SK-N-SH (cell line): Measurements from ENCODE around the gene MLEC.

Experiments
- CTCF ChIP-seq: fragments of 200-600 bp; sonication (generic); IDR thresholded peaks from 2 replicates; pipeline ENCODE4 v1.6.1; 2017; ENCODE audit warnings: antibody characterized with exemption, mild to moderate bottlenecking, moderate library complexity
- EP300 ChIP-seq, 2 experiments: IDR thresholded peaks; 2 replicates each; pipeline versions ENCODE4 v1.4.0 to v1.6.1; 2012; ENCODE audit warnings: borderline replicate concordance in 1 of 2, low read depth in 1 of 2, low read length in 1 of 2
- EZH2phosphoT487 ChIP-seq: fragments of 200-600 bp; sonication (generic); IDR thresholded peaks from 2 replicates; pipeline ENCODE4 v1.6.1; 2017; ENCODE audit warnings: low read depth, mixed run types, mild to moderate bottlenecking, antibody characterized with exemption, moderate library complexity, borderline replicate concordance
- NFIC ChIP-seq: IDR thresholded peaks from 2 replicates; pipeline ENCODE4 v1.4.0; 2012; ENCODE audit warnings: borderline replicate concordance
- NRF1 ChIP-seq: IDR thresholded peaks from 2 replicates; pipeline ENCODE4 v1.6.1; 2012; ENCODE audit warnings: low read depth, mild to moderate bottlenecking, low read length
- PBX3 ChIP-seq: IDR thresholded peaks from 2 replicates; pipeline ENCODE4; 2012
- POLR2AphosphoS5 ChIP-seq: IDR thresholded peaks from 2 replicates; pipeline ENCODE4 v1.6.1; 2012; ENCODE audit warnings: low read depth, low read length
- TAF1 ChIP-seq: IDR thresholded peaks from 2 replicates; pipeline ENCODE4 v1.6.1; 2012; ENCODE audit warnings: low read depth, mild to moderate bottlenecking, low read length, moderate library complexity, borderline replicate concordance
- TCF12 ChIP-seq: IDR thresholded peaks from 2 replicates; pipeline ENCODE4 v1.4.0; 2012
- USF1 ChIP-seq: IDR thresholded peaks from 2 replicates; pipeline ENCODE4 v1.4.0; 2012; ENCODE audit warnings: low read depth, borderline replicate concordance
- TF ChIP-seq, protein P1 (sequence below): IDR thresholded peaks from 2 replicates; pipeline ENCODE4 v1.6.1; 2012; ENCODE audit warnings: mild to moderate bottlenecking, low read depth, low read length, moderate library complexity

- TF ChIP-seq CTCF: no peak
- no peak for TF ChIP-seq PBX3
- TF ChIP-seq, protein P1, sequence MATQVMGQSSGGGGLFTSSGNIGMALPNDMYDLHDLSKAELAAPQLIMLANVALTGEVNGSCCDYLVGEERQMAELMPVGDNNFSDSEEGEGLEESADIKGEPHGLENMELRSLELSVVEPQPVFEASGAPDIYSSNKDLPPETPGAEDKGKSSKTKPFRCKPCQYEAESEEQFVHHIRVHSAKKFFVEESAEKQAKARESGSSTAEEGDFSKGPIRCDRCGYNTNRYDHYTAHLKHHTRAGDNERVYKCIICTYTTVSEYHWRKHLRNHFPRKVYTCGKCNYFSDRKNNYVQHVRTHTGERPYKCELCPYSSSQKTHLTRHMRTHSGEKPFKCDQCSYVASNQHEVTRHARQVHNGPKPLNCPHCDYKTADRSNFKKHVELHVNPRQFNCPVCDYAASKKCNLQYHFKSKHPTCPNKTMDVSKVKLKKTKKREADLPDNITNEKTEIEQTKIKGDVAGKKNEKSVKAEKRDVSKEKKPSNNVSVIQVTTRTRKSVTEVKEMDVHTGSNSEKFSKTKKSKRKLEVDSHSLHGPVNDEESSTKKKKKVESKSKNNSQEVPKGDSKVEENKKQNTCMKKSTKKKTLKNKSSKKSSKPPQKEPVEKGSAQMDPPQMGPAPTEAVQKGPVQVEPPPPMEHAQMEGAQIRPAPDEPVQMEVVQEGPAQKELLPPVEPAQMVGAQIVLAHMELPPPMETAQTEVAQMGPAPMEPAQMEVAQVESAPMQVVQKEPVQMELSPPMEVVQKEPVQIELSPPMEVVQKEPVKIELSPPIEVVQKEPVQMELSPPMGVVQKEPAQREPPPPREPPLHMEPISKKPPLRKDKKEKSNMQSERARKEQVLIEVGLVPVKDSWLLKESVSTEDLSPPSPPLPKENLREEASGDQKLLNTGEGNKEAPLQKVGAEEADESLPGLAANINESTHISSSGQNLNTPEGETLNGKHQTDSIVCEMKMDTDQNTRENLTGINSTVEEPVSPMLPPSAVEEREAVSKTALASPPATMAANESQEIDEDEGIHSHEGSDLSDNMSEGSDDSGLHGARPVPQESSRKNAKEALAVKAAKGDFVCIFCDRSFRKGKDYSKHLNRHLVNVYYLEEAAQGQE: no peak
- TF ChIP-seq USF1: no peak
- no peak for TF ChIP-seq EZH2phosphoT487
- no peak for TF ChIP-seq POLR2AphosphoS5
- no peak for TF ChIP-seq NRF1
- TF ChIP-seq TAF1: no peak
- TF ChIP-seq EP300 (IDR thresholded peaks at IDR 0.05; ENCODE audit: borderline replicate concordance in 1 of 2, low read depth in 1 of 2, low read length in 1 of 2): no peak
- no peak for TF ChIP-seq TCF12
- TF ChIP-seq NFIC: no peak
These were observed 32.1 kb downstream of the MLEC start for GRCh38 chr12:120719072-120719471.
